ENCODE results near the gene SPATA21. TPM values are rescaled to one million over a fixed set of nuclear protein-coding genes. Genes with fewer than 3 reads are reported as not detected.
A peak's percentile ranks its signal among the peaks of the same experiment; 100 is the strongest.

Gene SPATA21
- total RNA-seq, 1 donor from 2014 or later, result not detected

DNA sequence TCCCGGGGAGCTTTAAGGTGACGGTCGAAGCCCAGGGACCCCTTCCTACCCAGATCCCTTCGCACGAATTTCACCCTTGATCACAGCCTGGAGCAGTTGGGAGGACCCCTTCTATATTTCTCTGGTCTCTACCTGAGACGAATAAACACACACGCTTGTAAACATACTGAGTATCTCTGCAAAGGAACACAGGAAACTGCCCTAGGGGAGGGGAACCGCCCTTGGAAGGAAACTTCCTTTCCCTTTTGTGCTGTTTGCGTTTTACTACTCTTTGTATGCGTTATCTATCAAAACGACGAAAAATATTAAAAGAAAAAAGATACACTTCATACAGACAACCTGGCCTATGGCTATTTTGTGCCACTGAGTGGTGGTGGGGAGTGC is 4.0 kb upstream of the SPATA21 start:
- TF ChIP-seq, protein P1, sequence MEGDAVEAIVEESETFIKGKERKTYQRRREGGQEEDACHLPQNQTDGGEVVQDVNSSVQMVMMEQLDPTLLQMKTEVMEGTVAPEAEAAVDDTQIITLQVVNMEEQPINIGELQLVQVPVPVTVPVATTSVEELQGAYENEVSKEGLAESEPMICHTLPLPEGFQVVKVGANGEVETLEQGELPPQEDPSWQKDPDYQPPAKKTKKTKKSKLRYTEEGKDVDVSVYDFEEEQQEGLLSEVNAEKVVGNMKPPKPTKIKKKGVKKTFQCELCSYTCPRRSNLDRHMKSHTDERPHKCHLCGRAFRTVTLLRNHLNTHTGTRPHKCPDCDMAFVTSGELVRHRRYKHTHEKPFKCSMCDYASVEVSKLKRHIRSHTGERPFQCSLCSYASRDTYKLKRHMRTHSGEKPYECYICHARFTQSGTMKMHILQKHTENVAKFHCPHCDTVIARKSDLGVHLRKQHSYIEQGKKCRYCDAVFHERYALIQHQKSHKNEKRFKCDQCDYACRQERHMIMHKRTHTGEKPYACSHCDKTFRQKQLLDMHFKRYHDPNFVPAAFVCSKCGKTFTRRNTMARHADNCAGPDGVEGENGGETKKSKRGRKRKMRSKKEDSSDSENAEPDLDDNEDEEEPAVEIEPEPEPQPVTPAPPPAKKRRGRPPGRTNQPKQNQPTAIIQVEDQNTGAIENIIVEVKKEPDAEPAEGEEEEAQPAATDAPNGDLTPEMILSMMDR (IDR thresholded peaks at IDR 0.05; ENCODE audit: borderline replicate concordance), result no peak
- intact Hi-C loops (cut with micrococcal nuclease), result no loop called here

DNA sequence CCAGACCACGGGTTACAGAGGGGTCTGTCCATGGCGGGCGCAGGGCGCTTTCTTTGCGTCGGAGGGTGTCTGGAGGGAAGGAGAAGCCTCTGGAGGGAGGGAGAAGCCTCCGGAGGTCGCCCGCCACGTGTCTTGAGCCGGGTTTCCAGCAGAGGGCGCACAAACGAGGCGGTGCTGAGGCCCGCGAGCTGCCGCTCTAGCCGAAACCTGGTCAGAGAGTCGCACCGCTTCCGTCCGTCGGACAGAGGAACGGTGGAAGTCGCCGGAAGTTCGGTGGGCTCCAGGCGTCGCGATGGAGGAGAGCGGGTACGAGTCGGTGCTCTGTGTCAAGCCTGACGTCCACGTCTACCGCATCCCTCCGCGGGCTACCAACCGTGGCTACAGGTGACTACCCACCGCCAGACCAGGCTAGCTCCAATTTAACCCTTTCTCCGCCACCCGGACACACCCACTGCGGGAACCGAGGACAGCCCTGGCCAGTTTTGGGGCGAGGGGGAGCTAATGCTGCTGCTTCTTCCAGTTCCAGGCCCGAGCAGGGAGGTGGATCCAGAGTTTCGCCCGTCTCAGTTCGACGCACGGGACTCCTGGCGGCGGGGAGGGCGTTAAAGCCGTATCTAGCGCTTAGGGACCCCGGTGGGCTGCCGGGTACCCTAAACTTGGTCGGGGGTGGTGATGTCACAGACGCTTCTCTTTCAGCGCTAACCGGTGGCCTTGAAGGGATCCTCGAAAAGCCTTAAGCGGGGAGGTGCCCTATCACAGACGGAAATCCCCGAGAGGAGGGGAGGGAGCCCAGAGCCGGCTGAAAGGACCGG is 3.5 kb upstream of the SPATA21 start, which contains the start of gene NECAP2:
Gene NECAP2 (plus strand): TSS at position 255 of the 812 bp plus-strand sequence. CDS start 38 bp downstream, at position 293.
- Histone ChIP-seq H3K4me3 (peak within 1 kb of the TSS; percentile 94), H3K27me3 (ENCODE audit: low read depth) (no peaks in the 10 kb centered on the region), H3K9me3 (replicated peaks) (no peaks in the 10 kb centered on the region), H3K4me1 (peaks cover 43% of the 10 kb centered on the region), H3K36me3 (peaks cover 30% of the 10 kb centered on the region), H3K27ac (replicated peaks) (peak within 1 kb of the TSS; percentile 84)
- TF ChIP-seq, protein P1 (IDR thresholded peaks at IDR 0.05; ENCODE audit: borderline replicate concordance), result peak; percentile 94
- DNase-seq, result peak; percentile 94
- intact Hi-C loops (cut with micrococcal nuclease), result no loop called here

More for the DNA sequence above, 4.0 kb upstream of the SPATA21 start:
- Histone ChIP-seq H3K36me3 (peaks cover 36% of the 10 kb centered on the region), H3K4me1 (peaks cover 43% of the 10 kb centered on the region), H3K27me3 (ENCODE audit: low read depth) (no peaks in the 10 kb centered on the region), H3K4me3 (peak overlapping the region; percentile 94), H3K9me3 (replicated peaks) (no peaks in the 10 kb centered on the region), H3K27ac (replicated peaks) (peak overlapping the region; percentile 84)
- DNase-seq, result no peak

DNA sequence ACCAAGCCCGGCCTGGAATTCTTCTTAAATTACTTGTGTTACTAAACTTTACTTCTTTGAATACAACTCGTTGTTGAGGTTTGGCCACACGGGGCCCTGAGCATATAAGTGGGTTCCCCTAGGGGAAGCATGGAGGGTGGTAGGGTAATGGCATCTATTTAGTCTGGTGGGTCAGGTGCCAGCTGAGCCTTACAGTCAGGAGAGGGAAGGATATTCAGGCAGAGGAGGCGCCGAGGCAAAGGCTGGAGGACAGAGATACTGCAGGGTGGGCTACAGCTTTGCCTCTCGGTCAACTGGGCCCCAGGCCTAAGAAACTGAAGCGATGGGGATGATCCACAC is 2.9 kb upstream of the SPATA21 start:
- H3K4me1 ChIP-seq, result peaks cover 43% of the 10 kb centered on the region
- H3K9me3 ChIP-seq (replicated peaks), result no peaks in the 10 kb centered on the region
- DNase-seq, result no peak
- TF ChIP-seq, protein P1 (IDR thresholded peaks at IDR 0.05; ENCODE audit: borderline replicate concordance), result no peak
- peak overlapping the region; percentile 94 for H3K4me3 ChIP-seq
- intact Hi-C loops (cut with micrococcal nuclease), result no loop called here
- no peaks in the 10 kb centered on the region for H3K27me3 ChIP-seq (ENCODE audit: low read depth)
- peak overlapping the region; percentile 84 for H3K27ac ChIP-seq (replicated peaks)
- peaks cover 24% of the 10 kb centered on the region for H3K36me3 ChIP-seq

DNA sequence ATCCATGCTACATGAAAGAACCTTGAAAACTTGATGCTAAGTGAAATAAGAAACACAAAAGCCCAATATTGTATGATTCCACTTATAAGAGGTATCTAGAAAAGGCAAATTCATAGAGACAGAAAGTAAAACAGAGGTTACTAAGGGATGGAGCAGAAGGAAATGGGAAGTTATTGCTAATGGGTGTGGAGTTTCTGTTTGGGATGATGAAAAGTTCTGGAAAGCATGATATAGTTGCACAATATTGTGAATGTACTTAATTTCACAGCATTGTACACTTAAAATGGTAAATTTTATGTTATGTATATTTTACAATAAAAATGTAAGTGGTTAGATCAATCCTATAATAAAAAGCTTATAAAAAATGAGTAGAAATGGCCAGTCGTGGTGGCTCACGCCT is 1.7 kb upstream of the SPATA21 start:
- Histone ChIP-seq H3K27ac (replicated peaks) (no peak overlapping the region), H3K36me3 (peaks cover 13% of the 10 kb centered on the region), H3K4me1 (peaks cover 39% of the 10 kb centered on the region), H3K9me3 (replicated peaks) (no peaks in the 10 kb centered on the region), H3K4me3 (no peak overlapping the region), H3K27me3 (ENCODE audit: low read depth) (no peaks in the 10 kb centered on the region)
- TF ChIP-seq, protein P1 (IDR thresholded peaks at IDR 0.05; ENCODE audit: borderline replicate concordance), result no peak
- no peak for DNase-seq
- intact Hi-C loops (cut with micrococcal nuclease), result no loop called here

DNA sequence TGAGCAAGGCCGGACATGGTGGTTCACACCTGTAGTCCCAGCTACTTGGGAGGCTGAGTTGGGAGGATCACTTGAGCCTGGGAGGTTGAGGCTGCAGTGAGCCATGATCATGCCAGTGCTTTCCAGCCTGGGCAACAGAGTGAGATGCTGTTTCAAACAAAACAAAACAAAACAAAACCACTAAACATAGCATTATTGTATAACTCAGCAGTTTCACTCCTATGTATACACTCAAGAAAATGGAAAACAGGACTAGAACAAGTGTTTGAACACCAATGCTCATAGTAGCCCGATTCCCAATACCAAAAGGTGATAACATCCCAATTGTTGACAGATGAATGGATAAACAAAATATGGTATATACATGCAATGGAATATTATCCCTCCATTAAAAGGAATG is 1.3 kb upstream of the SPATA21 start:
- Histone ChIP-seq H3K27ac (replicated peaks) (no peak overlapping the region), H3K9me3 (replicated peaks) (no peaks in the 10 kb centered on the region), H3K36me3 (peaks cover 10% of the 10 kb centered on the region), H3K4me3 (no peak overlapping the region), H3K4me1 (peaks cover 37% of the 10 kb centered on the region), H3K27me3 (ENCODE audit: low read depth) (no peaks in the 10 kb centered on the region)
- TF ChIP-seq, protein P1 (IDR thresholded peaks at IDR 0.05; ENCODE audit: borderline replicate concordance), result no peak
- DNase-seq, result no peak
- intact Hi-C loops (cut with micrococcal nuclease), result no loop called here

Measured in left ventricle myocardium inferior (tissue), 1 donor.